Fibroblast of lung (primary cell): ENCODE measurements around the gene XPO5.

ENCODE experiments used
- CTCF ChIP-seq, 2 donors: IDR thresholded peaks in 1 of 2; conservative IDR thresholded peaks in 1 of 2; 1 replicate in 1 of 2; 2 replicates in 1 of 2; pipeline ENCODE4 v1.5.1; 2011 to 2012; ENCODE audit warnings: low read length in 2 of 2, control low read depth in 1 of 2, inconsistent platforms in 1 of 2, low read depth in 1 of 2, mild to moderate bottlenecking in 1 of 2
- EZH2 ChIP-seq: IDR thresholded peaks from 2 replicates; pipeline ENCODE4 v1.5.1; 2012; ENCODE audit warnings: low read length, control low read depth, mild to moderate bottlenecking; ENCODE audit errors: missing control alignments

GRCh38 chr6:43509984-43510826, 65.6 kb downstream of the XPO5 start, which contains the start of gene LRRC73:
- TF ChIP-seq CTCF (conservative IDR thresholded peaks at IDR 0.05 in 1 of 2, IDR thresholded peaks at IDR 0.05 in 1 of 2; ENCODE audit: low read depth in 1 of 2, low read length in 2 of 2): no peak
- TF ChIP-seq EZH2: no peak
